IPS-18a (cell line): ENCODE measurements around the gene RBMS2.

Experiments
- H3K27ac ChIP-seq: one replicate; pipeline ENCODE4 v1.5.1; 2013; ENCODE audit warnings: low read length
- H3K27me3 ChIP-seq: one replicate; pipeline ENCODE4 v1.6.1; 2013; ENCODE audit warnings: mild to moderate bottlenecking, low read length; ENCODE audit not compliant: control insufficient read depth, insufficient read depth
- H3K36me3 ChIP-seq: one replicate; pipeline ENCODE4 v1.6.1; 2013; ENCODE audit warnings: low read depth, low read length; ENCODE audit not compliant: control insufficient read depth
- H3K4me1 ChIP-seq: one replicate; pipeline ENCODE4 v1.6.1; 2013; ENCODE audit warnings: low read depth, low read length; ENCODE audit not compliant: control insufficient read depth
- H3K4me3 ChIP-seq: one replicate; pipeline ENCODE4 v1.5.1; 2013; ENCODE audit warnings: low read length
- H3K9ac ChIP-seq: one replicate; pipeline ENCODE4 v1.6.1; 2013; ENCODE audit warnings: mild to moderate bottlenecking, low read length, moderate library complexity
- H3K9me3 ChIP-seq: one replicate; pipeline ENCODE4 v1.6.1; 2013; ENCODE audit warnings: low read depth, low read length; ENCODE audit not compliant: control insufficient read depth

Gene RBMS2

GRCh38 chr12:56521590-56522371 lies at the start of gene RBMS2:
Gene RBMS2, plus strand, starts transcription at chr12:56521820. Its CDS starts 204 bp downstream, at chr12:56522024.
- no peaks in the 10 kb centered on the region for H3K27me3 ChIP-seq
- H3K36me3 ChIP-seq: no peaks in the 10 kb centered on the region
- H3K4me3 ChIP-seq: peak within 1 kb of the TSS; percentile 78
- H3K9ac ChIP-seq: peak within 1 kb of the TSS; percentile 72
- no peak within 1 kb of the TSS for H3K27ac ChIP-seq
- H3K9me3 ChIP-seq: no peaks in the 10 kb centered on the region
- peaks cover 9% of the 10 kb centered on the region for H3K4me1 ChIP-seq

- Histone ChIP-seq H3K9me3 (no peaks in the 10 kb centered on the region), H3K27me3 (no peaks in the 10 kb centered on the region), H3K36me3 (peaks cover 24% of the 10 kb centered on the region), H3K4me3 (no peak overlapping the region), H3K27ac (no peak overlapping the region), H3K4me1 (peaks cover under 1% of the 10 kb centered on the region), H3K9ac (no peak overlapping the region)
Observed at GRCh38 chr12:56474389-56474788, 47.2 kb upstream of the RBMS2 start.

- H3K36me3 ChIP-seq: peaks cover 12% of the 10 kb centered on the region
- no peaks in the 10 kb centered on the region for H3K9me3 ChIP-seq
- no peaks in the 10 kb centered on the region for H3K27me3 ChIP-seq
- no peak overlapping the region for H3K9ac ChIP-seq
- no peak overlapping the region for H3K4me3 ChIP-seq
- no peaks in the 10 kb centered on the region for H3K4me1 ChIP-seq
- no peak overlapping the region for H3K27ac ChIP-seq
Observed at GRCh38 chr12:56476143-56476542, 45.5 kb upstream of the RBMS2 start.

GRCh38 chr12:56476972-56477432 lies 44.6 kb upstream of the RBMS2 start:
- no peak overlapping the region for H3K9ac ChIP-seq
- H3K4me1 ChIP-seq: no peaks in the 10 kb centered on the region
- no peaks in the 10 kb centered on the region for H3K9me3 ChIP-seq
- no peak overlapping the region for H3K27ac ChIP-seq
- H3K27me3 ChIP-seq: no peaks in the 10 kb centered on the region
- no peak overlapping the region for H3K4me3 ChIP-seq
- peaks cover 6% of the 10 kb centered on the region for H3K36me3 ChIP-seq

GRCh38 chr12:56477521-56478225 lies 43.9 kb upstream of the RBMS2 start:
- Histone ChIP-seq H3K4me1 (no peaks in the 10 kb centered on the region), H3K9me3 (no peaks in the 10 kb centered on the region), H3K4me3 (no peak overlapping the region), H3K9ac (no peak overlapping the region), H3K27ac (no peak overlapping the region), H3K36me3 (peaks cover 4% of the 10 kb centered on the region), H3K27me3 (no peaks in the 10 kb centered on the region)

- Histone ChIP-seq H3K36me3 (no peaks in the 10 kb centered on the region), H3K9me3 (no peaks in the 10 kb centered on the region), H3K9ac (no peak overlapping the region), H3K27me3 (no peaks in the 10 kb centered on the region), H3K4me3 (no peak overlapping the region), H3K4me1 (no peaks in the 10 kb centered on the region), H3K27ac (no peak overlapping the region)
Observed at GRCh38 chr12:56479625-56480024, 42.0 kb upstream of the RBMS2 start.

- Histone ChIP-seq H3K9ac (no peak overlapping the region), H3K4me3 (no peak overlapping the region), H3K27ac (no peak overlapping the region), H3K9me3 (no peaks in the 10 kb centered on the region), H3K4me1 (no peaks in the 10 kb centered on the region), H3K27me3 (peaks cover 39% of the 10 kb centered on the region), H3K36me3 (no peaks in the 10 kb centered on the region)
Observed at GRCh38 chr12:56484566-56484965, 37.1 kb upstream of the RBMS2 start.

- H3K9ac ChIP-seq: no peak overlapping the region
Observed at GRCh38 chr12:56486694-56487093, 34.9 kb upstream of the RBMS2 start.

GRCh38 chr12:56487448-56488040 lies 34.1 kb upstream of the RBMS2 start:
- Histone ChIP-seq H3K27ac (no peak overlapping the region), H3K36me3 (no peaks in the 10 kb centered on the region), H3K4me1 (no peaks in the 10 kb centered on the region), H3K9me3 (no peaks in the 10 kb centered on the region), H3K27me3 (peaks cover 60% of the 10 kb centered on the region), H3K4me3 (peak overlapping the region; percentile 75), H3K9ac (peak overlapping the region; percentile 29)

More at GRCh38 chr12:56486694-56487093, 34.9 kb upstream of the RBMS2 start:
- Histone ChIP-seq H3K27ac (no peak overlapping the region), H3K27me3 (peaks cover 60% of the 10 kb centered on the region), H3K4me1 (no peaks in the 10 kb centered on the region), H3K36me3 (no peaks in the 10 kb centered on the region), H3K9me3 (no peaks in the 10 kb centered on the region), H3K4me3 (peak overlapping the region; percentile 75)

GRCh38 chr12:56488041-56488955 lies 33.3 kb upstream of the RBMS2 start, which contains the start of gene GLS2:
Gene GLS2, minus strand, starts transcription at chr12:56488161. Its CDS starts 43 bp downstream, at chr12:56488118.
- Histone ChIP-seq H3K27ac (no peak within 1 kb of the TSS), H3K9ac (peak within 1 kb of the TSS; percentile 29), H3K27me3 (peaks cover 60% of the 10 kb centered on the region), H3K9me3 (no peaks in the 10 kb centered on the region), H3K36me3 (no peaks in the 10 kb centered on the region), H3K4me1 (no peaks in the 10 kb centered on the region), H3K4me3 (peak within 1 kb of the TSS; percentile 75)

GRCh38 chr12:56490360-56490759 lies 31.3 kb upstream of the RBMS2 start:
- Histone ChIP-seq H3K9me3 (no peaks in the 10 kb centered on the region), H3K27me3 (peaks cover 60% of the 10 kb centered on the region)

More at GRCh38 chr12:56490360-56490759, 31.3 kb upstream of the RBMS2 start:
- Histone ChIP-seq H3K27ac (no peak overlapping the region), H3K4me1 (no peaks in the 10 kb centered on the region), H3K4me3 (no peak overlapping the region), H3K36me3 (no peaks in the 10 kb centered on the region), H3K9ac (no peak overlapping the region)
